Activated CD8-positive, alpha-beta memory T cell treated with anti-CD3 and anti-CD28 coated beads for 48 hours (primary cell): Measurements from ENCODE around the gene GALNT4.

Source experiments
- DNase-seq, 3 experiments: peaks; one replicate each; pipeline ENCODE4 v3.0.0-alpha.2; 2020; ENCODE audit warnings: low read depth in 2 of 3, low spot score in 2 of 3

The GALNT4 gene

DNA sequence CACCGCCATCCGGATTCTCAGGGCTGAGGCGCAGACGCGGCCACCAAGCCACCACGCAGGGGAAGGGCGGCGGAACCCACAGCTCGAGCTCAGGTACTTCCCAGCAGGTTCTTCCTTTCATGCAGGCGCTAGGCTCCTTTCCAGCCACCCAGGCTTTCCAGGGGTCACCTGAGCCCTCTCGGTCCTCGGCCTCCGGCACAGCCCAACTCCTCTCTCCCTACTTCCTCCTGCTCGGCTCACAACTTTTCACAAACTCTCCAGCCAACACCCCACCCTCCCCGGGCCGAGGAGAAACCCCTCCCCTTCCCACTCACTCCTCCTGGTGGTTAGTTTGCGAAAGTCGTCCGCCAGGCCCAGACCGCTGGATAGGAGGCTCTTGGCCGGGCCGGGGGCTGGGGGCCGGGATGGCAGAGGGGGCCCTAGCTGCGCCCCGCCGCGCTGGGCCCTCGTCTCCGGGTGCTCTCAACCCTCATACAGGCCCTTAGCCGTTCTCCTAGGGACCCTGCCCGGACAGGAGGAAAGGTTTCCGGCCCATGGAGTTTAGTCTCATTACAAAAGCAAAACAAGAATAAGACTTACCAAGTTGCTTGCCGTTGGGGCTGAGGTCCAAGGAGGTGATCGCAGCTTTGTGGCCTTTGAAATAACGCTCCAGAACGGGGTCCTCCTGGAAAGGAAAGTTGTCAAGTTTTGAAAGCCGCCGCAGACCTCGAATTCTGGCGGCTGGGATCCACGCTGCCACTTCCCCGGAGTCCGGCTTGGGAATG is at the start of gene GALNT4:
Gene GALNT4 (minus strand): TSS at position 256 of the 764 bp plus-strand sequence. CDS start 247 bp downstream, at position 9.
- DNase-seq, result peak; percentile 45 to 60 (median 52)

DNA sequence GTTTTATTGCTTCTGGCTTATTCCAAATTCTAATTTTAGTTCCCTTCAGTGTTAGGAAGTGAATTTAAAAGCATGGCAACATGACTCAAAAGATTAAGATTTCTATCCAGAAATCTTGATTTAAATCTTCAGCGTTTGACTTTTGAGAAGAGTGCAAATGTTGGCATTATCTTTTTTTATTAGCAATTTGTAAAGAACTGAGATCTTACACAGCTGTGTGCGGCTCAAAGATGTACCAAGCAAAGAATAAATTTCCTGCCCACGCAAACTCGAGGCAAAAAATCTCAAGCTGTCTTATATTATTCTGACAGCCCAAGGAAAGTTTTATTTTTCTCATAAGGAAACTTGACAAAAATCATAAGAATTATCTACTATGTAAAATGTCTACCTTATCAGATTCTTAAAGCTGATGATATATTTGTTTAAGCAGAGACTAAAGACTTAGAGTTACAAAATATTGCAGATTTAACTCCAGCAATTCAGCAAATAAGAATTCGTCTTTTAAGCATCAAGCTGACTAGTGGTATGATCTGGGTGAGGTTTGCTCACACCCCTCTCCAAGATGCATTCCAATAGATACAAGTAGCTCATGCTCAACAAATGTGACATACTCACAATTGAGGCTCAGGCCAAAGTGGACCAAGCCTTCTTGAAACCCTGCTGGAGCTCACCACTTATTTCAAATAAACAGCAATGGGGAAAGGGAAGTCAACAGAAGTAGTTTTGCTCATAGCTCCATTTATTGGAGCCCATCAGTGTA is 48.6 kb upstream of the GALNT4 start:
- no peak for DNase-seq

DNA sequence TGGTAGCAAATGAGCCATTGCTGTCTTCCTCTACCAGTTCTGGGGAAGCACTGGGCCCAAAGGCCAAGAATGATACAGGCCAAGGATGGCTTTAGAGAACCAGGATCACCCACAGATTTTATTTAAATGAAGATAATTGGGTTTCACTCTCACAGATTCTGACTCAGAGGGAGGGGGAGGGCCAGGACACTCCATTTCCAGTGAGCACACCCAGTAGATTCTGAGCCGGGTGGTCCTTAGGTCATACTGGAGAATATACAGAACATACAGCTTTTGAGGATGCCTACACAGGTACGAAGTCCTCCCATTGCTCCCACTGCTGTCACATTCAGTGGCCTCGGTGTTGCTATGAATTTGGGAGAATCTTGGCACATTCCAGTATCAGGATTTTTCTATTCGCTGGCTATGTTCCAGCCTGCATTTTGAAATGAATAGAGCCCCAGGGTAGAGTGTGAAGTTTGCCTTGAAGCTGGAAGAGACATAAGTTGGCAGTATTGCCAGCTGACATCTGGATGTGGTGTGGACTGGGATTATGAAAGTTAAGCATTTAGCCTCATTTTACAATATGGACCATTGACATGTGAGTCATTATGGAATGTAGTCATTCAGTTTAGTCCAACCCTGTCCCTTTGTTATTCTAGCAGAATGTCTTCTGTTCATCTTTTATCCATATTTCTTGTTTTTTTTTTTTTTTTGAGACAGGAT is 47.0 kb upstream of the GALNT4 start:
- no peak for DNase-seq

DNA sequence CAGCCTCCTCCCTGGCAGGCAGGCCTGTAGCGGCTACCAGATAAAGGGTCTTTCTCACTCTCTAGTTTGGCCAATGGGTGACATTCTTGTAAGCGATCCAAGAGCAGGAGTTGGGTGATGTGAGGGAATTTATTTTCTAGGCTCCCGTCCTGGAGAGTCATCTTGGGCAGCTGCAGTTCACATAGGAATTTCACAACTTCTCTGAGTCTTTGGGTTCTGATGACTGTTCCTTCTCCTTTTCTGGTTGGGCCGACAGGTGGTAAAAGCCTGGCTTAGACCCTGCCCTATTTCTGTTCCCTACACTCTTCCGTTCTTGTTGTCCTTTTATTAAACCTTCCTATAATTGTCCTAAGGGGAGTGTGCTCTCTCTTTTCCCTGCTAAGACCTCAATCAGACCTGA is 43.9 kb upstream of the GALNT4 start:
- no peak for DNase-seq

DNA sequence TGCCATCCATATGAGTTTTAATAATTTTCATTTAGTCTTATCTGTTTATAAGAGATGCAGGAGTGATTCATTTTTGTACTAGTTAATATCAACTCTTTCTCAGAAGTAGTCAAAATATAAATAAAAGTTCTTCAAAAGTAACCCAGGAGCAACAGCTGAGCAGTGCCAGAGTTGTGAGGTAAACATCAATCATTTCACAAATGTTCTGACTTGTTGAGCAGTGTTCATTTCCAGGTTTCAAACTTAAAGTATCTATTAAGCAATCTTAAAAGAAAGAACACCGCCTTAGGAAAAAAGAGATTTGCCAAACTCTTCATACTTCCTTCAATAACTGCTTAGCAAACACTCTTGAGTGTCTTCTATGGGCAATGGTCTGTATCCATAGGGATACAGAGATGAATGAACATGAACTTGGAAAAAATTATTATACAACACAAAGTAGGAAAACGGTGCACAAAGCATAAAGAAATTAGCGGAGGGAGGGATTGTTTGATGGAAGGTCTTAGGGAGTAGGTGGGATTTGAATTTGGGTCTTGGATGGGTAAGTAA is 43.2 kb upstream of the GALNT4 start:
- no peak for DNase-seq

DNA sequence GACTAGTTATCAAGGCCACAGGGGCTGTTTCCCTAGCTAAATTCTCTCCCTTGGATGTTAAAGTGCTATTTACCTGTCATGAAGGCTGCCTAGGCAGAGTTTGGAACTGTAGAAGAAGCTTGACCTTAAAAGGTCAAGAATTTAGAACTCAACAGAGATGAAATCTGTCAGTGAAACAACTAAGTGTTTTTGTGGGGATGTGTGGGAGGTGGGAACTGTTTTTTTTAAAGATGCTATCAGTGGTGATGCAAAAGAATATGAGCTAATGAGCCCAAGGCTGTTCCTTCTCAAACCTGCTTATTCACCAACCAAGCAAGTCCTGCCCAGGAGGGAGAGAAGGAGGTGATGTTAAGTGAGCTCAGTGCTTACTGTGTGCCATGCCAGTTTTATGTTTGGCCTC is 42.0 kb upstream of the GALNT4 start:
- no peak for DNase-seq

DNA sequence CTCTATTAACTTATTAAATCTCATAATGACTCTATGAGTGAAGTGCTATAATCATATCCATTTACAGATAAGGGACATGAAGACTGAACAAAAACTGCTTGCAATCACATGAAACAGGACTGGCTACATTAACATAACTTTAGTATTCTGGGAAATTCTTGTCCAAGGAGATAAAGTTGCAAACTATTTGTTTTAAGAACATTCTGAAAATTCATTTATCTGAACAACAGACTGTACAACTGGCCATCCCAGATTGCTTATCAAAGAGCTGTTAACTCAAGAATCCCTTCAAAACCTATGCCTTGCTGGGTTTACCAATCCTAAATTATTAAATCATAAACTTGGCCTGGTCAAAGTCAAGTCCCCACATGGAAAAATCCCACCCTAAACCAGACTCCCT is 40.4 kb upstream of the GALNT4 start:
- DNase-seq, result no peak

DNA sequence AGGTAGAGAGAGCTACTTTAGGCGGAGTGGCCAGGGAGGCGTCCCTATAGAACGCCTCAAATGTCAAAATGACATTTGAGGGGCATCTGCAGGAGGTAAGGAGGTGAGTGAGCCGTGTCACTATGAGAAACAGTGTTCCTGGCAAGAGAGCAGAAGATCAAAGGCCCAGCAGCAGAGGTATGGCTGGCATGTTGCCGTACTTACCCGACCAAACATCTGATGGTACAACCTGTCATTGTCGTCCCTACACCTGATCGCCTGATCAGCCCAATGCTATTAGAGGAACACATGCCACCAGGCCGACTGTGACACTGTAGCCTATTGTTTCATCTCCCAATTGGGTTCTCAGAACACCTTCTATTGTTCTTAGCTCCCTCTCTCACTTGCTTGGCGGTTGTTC is 35.2 kb upstream of the GALNT4 start:
- DNase-seq, result no peak

DNA sequence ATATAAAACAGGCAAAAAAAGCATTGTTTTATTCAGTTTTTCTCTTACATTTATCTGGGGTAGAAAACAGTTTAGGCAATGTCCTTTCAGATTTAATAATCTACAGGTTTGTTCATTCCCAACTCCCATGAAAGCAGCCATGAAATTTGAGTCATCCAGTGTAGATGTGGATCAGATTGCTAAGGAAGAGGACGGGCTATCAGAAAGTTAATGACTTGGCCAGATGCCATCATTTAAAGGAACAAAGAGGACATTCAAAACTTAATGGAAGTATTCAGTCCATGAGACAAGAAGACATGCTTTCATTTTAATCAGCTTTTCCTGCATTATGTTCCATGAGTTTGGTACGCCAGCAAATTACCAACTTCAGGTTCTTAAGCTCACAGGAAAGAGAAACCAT is 32.4 kb upstream of the GALNT4 start:
- no peak for DNase-seq

DNA sequence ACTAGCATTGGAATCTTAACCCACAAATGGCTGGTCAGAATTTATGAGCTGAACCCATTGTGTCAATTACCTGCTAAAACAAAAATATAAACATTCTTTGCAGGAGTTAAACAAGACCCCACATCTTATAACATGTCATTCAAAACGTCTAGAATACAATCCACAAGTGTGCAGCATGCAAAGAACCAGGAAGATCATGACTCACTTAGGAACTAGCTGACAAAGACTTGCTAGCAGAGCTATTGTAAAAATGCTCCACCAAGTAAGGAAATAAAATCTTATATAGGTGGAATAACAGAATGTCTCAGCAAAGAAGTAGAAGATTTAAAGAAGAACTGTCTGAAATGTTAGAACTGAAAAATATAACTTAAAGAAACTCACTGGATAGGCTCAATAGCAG is 27.8 kb upstream of the GALNT4 start:
- no peak for DNase-seq

DNA sequence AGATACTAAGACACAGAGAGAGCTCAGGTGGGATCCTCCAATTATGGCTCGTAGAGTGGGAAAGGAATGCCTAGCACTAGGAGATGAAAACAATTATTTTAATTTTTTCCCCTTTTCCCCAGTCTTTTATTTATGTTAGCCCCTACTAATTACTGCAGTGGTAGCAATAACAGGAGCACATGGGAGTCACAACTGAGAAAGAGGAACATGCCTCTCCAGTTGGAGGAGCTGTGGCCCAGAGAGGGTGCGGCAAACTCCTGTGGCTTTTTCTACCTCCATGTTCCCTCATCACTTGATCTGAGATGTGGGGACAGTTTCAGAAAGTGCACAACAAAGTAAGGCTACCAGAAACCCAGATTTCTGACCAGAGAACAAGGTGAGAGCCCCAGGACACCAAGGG is 27.2 kb upstream of the GALNT4 start:
- no peak for DNase-seq

DNA sequence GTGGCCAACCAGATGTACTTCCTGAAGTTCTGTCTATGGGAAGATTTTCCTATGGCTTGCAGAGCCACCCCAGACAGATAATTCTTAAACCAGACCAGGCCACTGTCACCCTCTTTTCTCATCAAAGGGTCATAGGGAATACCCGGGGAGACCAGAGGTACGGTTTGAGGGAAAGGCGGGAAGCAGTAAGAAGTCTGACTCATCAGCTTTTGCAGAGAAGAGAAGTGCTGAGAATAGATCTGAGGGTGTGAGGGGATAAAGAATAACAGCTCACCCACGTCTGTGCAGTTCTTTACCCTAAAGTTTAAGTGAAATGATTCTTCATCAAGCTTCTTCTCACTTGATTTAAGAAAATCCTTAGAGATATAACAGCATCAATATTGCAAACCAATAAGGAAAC is 22.5 kb upstream of the GALNT4 start:
- DNase-seq, result no peak

DNA sequence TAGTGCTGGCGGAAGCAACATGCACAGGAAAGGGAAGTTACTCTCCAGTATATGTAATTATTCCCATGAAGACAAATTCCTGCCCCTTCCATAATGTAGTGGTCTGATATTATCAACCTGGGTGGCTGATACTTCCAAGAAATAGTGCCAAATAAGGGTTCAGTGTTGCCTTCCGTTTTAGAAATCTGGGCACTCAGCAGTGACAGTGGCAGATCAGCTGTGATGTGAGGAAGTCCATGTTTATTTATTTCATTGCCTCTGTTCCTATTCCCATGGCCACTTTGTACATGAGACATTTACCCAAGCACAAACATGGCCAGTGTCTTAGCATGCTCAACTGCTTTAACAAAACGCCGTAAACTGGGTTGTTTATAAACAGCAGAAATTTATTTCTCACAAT is 21.6 kb upstream of the GALNT4 start:
- no peak for DNase-seq

DNA sequence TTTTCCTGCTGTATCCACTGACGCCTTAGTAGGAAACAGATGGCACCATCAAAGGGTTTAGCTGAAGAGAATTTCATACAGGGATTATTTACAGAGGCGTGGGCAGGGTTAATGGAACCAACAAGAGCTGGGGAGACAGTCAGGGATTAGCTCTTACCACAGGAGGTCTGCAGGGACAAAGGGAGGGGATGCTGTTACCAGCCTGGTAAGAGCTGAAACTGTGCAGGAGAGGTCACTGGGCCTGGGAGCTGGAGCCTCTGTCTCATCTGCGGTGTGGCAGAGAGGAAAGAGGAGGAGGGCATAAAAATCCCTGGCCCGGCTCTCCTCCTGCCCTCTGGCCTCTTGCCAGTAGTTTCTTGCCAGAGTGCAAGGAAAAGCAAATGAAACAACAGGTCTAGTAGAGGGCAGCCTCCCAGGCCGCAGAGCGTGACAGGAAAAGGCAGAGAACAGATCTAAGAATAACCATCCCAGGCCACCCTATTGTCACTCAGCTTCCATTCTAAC is 20.1 kb upstream of the GALNT4 start:
- no peak for DNase-seq

DNA sequence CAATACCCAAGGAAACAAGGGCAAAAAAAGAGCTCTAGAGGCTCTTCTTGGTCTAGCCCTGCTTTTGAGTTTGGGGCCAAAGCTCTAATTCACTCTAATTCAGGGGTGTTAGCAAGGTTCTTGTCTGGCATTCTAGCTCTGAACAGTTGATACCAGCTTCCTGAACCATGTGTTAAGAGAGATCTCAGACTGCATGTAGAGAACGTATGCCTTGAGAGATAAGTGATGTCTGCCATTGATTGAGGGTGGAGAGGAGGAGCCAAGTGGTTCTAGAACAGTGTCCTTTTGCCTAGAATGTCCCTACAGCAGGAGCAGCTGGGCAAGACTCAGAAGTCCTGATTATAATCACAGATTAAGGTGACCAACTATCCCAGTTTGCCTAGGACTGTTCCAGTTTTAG is 19.4 kb upstream of the GALNT4 start:
- DNase-seq, result no peak

DNA sequence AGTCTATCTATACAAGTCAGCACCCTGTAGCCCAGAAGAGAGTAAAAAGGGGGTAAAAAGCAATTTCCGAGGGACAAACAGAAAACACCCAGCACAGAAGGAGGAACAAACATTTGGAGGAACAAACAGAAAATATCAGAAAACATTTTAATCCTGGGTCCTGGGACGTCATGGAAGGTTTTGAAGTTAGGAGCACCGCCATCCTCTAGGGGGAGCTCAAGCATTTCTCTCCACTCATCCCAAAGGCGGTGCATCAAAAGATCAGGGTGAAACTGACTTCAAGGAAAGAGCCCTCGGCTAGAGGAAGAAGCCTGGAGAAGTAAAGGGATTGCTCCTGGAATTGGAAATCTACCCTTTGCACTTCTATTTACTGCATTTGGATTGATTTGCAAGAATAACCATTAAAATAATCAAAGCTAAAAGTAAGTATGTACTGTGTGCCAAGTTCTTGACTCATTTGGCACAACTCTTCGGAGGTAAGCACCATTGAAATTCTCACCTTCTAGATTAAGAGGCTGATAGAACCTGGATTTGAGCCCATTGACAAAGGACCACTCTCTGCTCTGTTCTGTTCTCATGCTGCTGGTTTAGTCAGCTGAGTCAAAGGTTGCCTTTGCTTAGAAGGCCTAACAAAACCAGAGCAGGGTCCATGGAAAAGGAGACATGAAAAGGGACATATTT is 18.5 kb upstream of the GALNT4 start:
- peak; percentile 6 to 38 (median 7) for DNase-seq

DNA sequence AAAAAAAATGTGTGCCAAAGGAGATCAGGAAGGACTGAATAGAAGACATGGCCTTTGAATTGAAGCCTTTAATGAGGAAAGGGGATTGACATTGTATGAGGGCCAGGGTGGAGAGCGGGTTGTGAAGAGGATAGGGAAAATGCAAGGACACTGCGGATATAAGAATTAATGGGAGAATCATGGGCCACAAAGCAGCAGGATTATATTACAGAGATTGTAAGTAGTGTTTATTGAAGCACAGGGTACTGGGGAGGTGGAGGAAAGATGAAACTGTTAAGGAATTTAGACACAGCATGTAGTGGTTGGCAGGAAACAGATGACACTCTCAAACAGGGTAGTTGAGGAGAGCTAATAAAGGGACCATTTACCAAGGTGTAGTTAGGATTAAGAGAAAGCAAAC is 17.6 kb upstream of the GALNT4 start:
- no peak for DNase-seq

DNA sequence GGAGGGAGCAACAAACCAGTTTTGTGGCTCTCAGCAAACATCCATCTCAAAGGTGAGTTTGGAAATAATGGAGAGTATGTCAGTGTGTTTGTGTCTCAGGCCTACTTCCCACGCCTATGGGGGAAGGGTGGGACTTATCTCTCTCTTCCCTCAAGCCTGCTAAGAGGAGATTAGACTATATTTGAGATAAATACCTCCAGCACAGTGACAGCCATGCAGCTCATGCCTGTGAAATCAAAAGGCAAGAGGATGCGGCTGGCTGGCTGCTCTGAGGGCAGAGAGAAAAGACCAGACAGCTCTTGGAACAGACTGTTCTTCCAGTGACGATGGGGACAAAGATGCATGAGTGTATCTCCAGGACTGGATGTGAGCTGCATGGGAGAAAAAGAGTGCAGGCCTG is 16.0 kb upstream of the GALNT4 start:
- DNase-seq, result no peak

DNA sequence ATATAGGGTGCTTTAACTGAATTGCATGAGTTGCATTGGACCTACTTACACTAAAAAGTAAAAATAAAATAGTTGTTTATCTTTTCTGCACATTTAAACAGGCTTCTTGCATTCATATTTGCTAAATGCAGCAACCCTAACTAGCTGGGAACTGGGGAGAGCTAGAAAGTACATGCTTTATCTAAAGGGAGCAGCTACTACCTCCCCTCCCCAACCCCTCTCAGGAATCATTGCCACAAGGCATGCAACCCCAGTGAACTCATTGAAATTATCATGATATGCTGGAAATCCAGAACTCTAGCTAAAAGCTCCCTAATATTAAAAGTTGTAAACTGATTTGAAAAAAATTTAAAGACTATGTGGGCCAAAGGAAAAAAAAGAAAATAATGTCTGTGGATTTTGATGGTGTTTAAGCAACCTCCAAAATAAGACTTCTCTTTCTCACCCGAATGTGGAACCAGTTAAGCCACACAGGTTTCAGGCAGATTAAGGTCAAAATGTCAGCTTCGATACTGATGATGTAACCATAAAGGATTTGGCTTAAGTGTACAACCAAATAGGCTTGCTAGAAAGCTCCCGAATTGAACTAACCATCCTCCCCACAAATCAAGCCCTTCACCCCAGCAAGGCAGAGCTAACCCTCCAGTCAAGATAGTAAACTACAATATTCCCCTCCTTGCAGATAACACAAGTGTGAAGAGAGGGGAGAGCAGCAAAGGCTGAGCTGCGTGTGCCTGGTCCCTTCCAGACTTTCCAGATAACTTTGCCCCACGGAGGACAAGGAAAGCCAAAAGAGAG is 15.0 kb upstream of the GALNT4 start:
- DNase-seq, result no peak

DNA sequence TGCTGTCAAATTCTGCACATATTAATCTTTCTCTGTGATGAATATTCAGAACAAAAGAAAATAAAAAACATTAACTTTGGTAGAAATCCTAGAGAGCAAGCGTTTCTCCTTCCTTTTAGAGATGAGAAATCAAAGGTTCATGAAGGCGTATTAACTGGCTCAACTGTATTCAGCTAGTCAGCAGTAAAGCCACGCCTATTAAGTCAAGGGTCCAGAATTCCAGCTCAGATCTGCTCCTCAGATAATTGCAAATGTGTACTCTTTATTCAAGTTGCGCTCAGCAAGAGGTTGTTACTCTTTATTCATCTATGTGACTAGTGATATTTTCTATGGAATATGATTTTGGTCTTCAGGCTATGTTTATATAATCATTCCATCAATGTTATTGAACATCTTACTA is 14.3 kb upstream of the GALNT4 start:
- no peak for DNase-seq
